WTC11 (cell line): ENCODE measurements around the gene ARHGAP40. TPM values are rescaled to one million over a fixed set of nuclear protein-coding genes. Genes with fewer than 3 reads are reported as not detected.

ENCODE experiments used
- ATAC-seq: fragments of 200-7000 bp; cut with Tn5 transposase; 2 replicates; pipeline ENCODE4 v1.10.0; 2021; ENCODE audit warnings: mild to moderate bottlenecking, moderate library complexity
- CTCF ChIA-PET: fragments of 300-600 bp; sonication (Branson Sonifier 250); formaldehyde crosslinking; loops from one replicate; lab custom pipeline; 2021; ENCODE audit warnings: antibody characterized with exemption; lab: Charles Lee
- POLR2A ChIA-PET: fragments of 350-600 bp; sonication (Branson Sonifier 250); formaldehyde crosslinking; loops from one replicate; lab custom pipeline; 2021; ENCODE audit warnings: antibody characterized with exemption; lab: Charles Lee
- DNase-seq: peaks from one replicate; pipeline ENCODE4 v3.0.0; 2021; ENCODE audit warnings: low spot score
- H3K27ac Mint-ChIP-seq: 2 replicates; pipeline ENCODE4 v1.8.0; 2021; ENCODE audit warnings: mixed read lengths
- H3K27me3 Mint-ChIP-seq: 2 replicates; pipeline ENCODE4 v1.8.0; 2021; ENCODE audit warnings: low read depth, mild to moderate bottlenecking, moderate library complexity, mixed read lengths
- H3K36me3 Mint-ChIP-seq: 2 replicates; pipeline ENCODE4 v1.8.0; 2021; ENCODE audit warnings: mixed read lengths
- H3K4me1 Mint-ChIP-seq: 2 replicates; pipeline ENCODE4 v1.8.0; 2022; ENCODE audit warnings: mixed read lengths
- H3K4me3 Mint-ChIP-seq: 2 replicates; pipeline ENCODE4 v1.8.0; 2021; ENCODE audit warnings: mild to moderate bottlenecking, moderate library complexity, mixed read lengths
- H3K9me3 Mint-ChIP-seq: 2 replicates; pipeline ENCODE4 v1.8.0; 2021; ENCODE audit warnings: mixed read lengths
- AFF4 ChIP-seq: sonication (generic); formaldehyde crosslinking; IDR thresholded peaks from 2 replicates; pipeline ENCODE4 v1.8.1; 2023; ENCODE audit warnings: mild to moderate bottlenecking, missing genetic modification reagents, borderline replicate concordance
- ESRRA ChIP-seq: sonication (generic); formaldehyde crosslinking; IDR thresholded peaks from 2 replicates; pipeline ENCODE4 v1.8.1; 2022; ENCODE audit warnings: mild to moderate bottlenecking, missing genetic modification reagents, borderline replicate concordance
- FOXP4 ChIP-seq: sonication (generic); formaldehyde crosslinking; IDR thresholded peaks from 2 replicates; pipeline ENCODE4 v1.8.0; 2022; ENCODE audit warnings: mild to moderate bottlenecking, missing genetic modification reagents
- GABPB1 ChIP-seq: sonication (generic); formaldehyde crosslinking; IDR thresholded peaks from 2 replicates; pipeline ENCODE4 v1.8.1; 2023; ENCODE audit warnings: mild to moderate bottlenecking, missing genetic modification reagents
- JUN ChIP-seq: sonication (generic); formaldehyde crosslinking; IDR thresholded peaks from 2 replicates; pipeline ENCODE4 v1.8.0; 2023; ENCODE audit warnings: mild to moderate bottlenecking, missing genetic modification reagents
- KAT7 ChIP-seq: sonication (generic); formaldehyde crosslinking; IDR thresholded peaks from 2 replicates; pipeline ENCODE4 v1.8.1; 2023; ENCODE audit warnings: missing genetic modification reagents, mild to moderate bottlenecking, borderline replicate concordance
- MXD4 ChIP-seq: fragments of 250-450 bp; sonication (Bioruptor Pico); IDR thresholded peaks from 2 replicates; pipeline ENCODE4 v1.8.0; 2021; ENCODE audit warnings: mild to moderate bottlenecking, moderate library complexity, borderline replicate concordance
- MYBL2 ChIP-seq: sonication (generic); formaldehyde crosslinking; IDR thresholded peaks from 2 replicates; pipeline ENCODE4 v1.8.1; 2023; ENCODE audit warnings: mild to moderate bottlenecking, moderate library complexity, missing genetic modification reagents
- NFATC4 ChIP-seq: fragments of 250-450 bp; sonication (Bioruptor Pico); IDR thresholded peaks from 2 replicates; pipeline ENCODE4 v1.9.0; 2021; ENCODE audit warnings: mild to moderate bottlenecking
- NFE2L1 ChIP-seq: sonication (generic); formaldehyde crosslinking; IDR thresholded peaks from 2 replicates; pipeline ENCODE4 v1.8.1; 2023; ENCODE audit warnings: missing genetic modification reagents
- NFYB ChIP-seq: sonication (generic); formaldehyde crosslinking; conservative IDR thresholded peaks from 2 replicates; pipeline ENCODE4 v1.8.0; 2022; ENCODE audit warnings: low read depth, missing genetic modification reagents
- TCF7 ChIP-seq: sonication (generic); formaldehyde crosslinking; IDR thresholded peaks from 2 replicates; pipeline ENCODE4 v1.8.0; 2022; ENCODE audit warnings: mild to moderate bottlenecking, low read depth, missing genetic modification reagents, moderate library complexity
- TEAD1 ChIP-seq: sonication (generic); formaldehyde crosslinking; IDR thresholded peaks from 2 replicates; pipeline ENCODE4 v1.8.0; 2022; ENCODE audit warnings: mild to moderate bottlenecking, missing genetic modification reagents
- ZBTB21 ChIP-seq: sonication (generic); formaldehyde crosslinking; IDR thresholded peaks from 2 replicates; pipeline ENCODE4 v1.8.1; 2023; ENCODE audit warnings: mild to moderate bottlenecking, missing genetic modification reagents, borderline replicate concordance
- ZNF121 ChIP-seq: sonication (generic); formaldehyde crosslinking; IDR thresholded peaks from 2 replicates; pipeline ENCODE4 v1.8.0; 2023; ENCODE audit warnings: missing genetic modification reagents
- ZNF219 ChIP-seq: sonication (generic); formaldehyde crosslinking; IDR thresholded peaks from 2 replicates; pipeline ENCODE4 v1.8.0; 2023; ENCODE audit warnings: missing genetic modification reagents, mild to moderate bottlenecking, borderline replicate concordance
- ZNF416 ChIP-seq: fragments of 250-450 bp; sonication (Bioruptor Pico); IDR thresholded peaks from 2 replicates; pipeline ENCODE4 v1.9.0; 2021; ENCODE audit warnings: mild to moderate bottlenecking, inconsistent platforms
- ZNF423 ChIP-seq: fragments of 250-450 bp; sonication (Bioruptor Pico); IDR thresholded peaks from 2 replicates; pipeline ENCODE4 v2.1.2; 2022; ENCODE audit warnings: mild to moderate bottlenecking, moderate library complexity
- total RNA-seq: library from RNA; stranded (reverse); gene quantifications from 3 replicates; pipeline ENCODE4 v1.2.3, GENCODE V29; 2021
- TF ChIP-seq, protein P1 (sequence below): sonication (generic); formaldehyde crosslinking; IDR thresholded peaks from 2 replicates; pipeline ENCODE4 v1.8.1; 2023; ENCODE audit warnings: mild to moderate bottlenecking, moderate library complexity, missing genetic modification reagents
- TF ChIP-seq, protein P2 (sequence below): fragments of 250-450 bp; sonication (Bioruptor Pico); IDR thresholded peaks from 2 replicates; pipeline ENCODE4 v1.9.0; 2021; ENCODE audit warnings: mild to moderate bottlenecking, borderline replicate concordance
- TF ChIP-seq, protein P3 (sequence below): sonication (generic); formaldehyde crosslinking; IDR thresholded peaks from 2 replicates; pipeline ENCODE4 v1.8.0; 2022; ENCODE audit warnings: mild to moderate bottlenecking, missing genetic modification reagents

The ARHGAP40 gene
- total RNA-seq, 1 experiment from 2014 or later = 0.72 TPM

- ChIA-PET POLR2A (no interaction called here), CTCF (interaction anchor here (1.2 to 4.6 kb wide), 5 partner anchors 15 to 51 kb away, joined by 4 to 18 read pairs (median 6); partner anchors contain the start of gene SLC32A1)
- no peak for ATAC-seq
- Mint-ChIP-seq H3K27ac (no peak overlapping the region), H3K27me3 (peaks cover 88% of the 10 kb centered on the region), H3K36me3 (no peaks in the 10 kb centered on the region), H3K4me3 (no peak overlapping the region), H3K9me3 (no peaks in the 10 kb centered on the region), H3K4me1 (no peaks in the 10 kb centered on the region)
- DNase-seq = no peak
- TF ChIP-seq NFYB (CRISPR knock-in tag) (no peak), TEAD1 (no peak), TCF7 (CRISPR knock-in tag) (no peak), AFF4 (CRISPR knock-in tag) (no peak), ZNF219 (no peak), ZNF423 (CRISPR knock-in tag) (no peak), JUN (no peak), MXD4 (CRISPR knock-in tag) (no peak), MYBL2 (CRISPR knock-in tag) (no peak), ZBTB21 (no peak), ZNF416 (CRISPR knock-in tag) (no peak), KAT7 (no peak), ZNF121 (CRISPR knock-in tag) (no peak), NFATC4 (CRISPR knock-in tag) (no peak)
- TF ChIP-seq, protein P1, sequence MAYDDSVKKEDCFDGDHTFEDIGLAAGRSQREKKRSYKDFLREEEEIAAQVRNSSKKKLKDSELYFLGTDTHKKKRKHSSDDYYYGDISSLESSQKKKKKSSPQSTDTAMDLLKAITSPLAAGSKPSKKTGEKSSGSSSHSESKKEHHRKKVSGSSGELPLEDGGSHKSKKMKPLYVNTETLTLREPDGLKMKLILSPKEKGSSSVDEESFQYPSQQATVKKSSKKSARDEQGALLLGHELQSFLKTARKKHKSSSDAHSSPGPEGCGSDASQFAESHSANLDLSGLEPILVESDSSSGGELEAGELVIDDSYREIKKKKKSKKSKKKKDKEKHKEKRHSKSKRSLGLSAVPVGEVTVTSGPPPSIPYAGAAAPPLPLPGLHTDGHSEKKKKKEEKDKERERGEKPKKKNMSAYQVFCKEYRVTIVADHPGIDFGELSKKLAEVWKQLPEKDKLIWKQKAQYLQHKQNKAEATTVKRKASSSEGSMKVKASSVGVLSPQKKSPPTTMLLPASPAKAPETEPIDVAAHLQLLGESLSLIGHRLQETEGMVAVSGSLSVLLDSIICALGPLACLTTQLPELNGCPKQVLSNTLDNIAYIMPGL (CRISPR knock-in tag) = no peak
- TF ChIP-seq, protein P2, sequence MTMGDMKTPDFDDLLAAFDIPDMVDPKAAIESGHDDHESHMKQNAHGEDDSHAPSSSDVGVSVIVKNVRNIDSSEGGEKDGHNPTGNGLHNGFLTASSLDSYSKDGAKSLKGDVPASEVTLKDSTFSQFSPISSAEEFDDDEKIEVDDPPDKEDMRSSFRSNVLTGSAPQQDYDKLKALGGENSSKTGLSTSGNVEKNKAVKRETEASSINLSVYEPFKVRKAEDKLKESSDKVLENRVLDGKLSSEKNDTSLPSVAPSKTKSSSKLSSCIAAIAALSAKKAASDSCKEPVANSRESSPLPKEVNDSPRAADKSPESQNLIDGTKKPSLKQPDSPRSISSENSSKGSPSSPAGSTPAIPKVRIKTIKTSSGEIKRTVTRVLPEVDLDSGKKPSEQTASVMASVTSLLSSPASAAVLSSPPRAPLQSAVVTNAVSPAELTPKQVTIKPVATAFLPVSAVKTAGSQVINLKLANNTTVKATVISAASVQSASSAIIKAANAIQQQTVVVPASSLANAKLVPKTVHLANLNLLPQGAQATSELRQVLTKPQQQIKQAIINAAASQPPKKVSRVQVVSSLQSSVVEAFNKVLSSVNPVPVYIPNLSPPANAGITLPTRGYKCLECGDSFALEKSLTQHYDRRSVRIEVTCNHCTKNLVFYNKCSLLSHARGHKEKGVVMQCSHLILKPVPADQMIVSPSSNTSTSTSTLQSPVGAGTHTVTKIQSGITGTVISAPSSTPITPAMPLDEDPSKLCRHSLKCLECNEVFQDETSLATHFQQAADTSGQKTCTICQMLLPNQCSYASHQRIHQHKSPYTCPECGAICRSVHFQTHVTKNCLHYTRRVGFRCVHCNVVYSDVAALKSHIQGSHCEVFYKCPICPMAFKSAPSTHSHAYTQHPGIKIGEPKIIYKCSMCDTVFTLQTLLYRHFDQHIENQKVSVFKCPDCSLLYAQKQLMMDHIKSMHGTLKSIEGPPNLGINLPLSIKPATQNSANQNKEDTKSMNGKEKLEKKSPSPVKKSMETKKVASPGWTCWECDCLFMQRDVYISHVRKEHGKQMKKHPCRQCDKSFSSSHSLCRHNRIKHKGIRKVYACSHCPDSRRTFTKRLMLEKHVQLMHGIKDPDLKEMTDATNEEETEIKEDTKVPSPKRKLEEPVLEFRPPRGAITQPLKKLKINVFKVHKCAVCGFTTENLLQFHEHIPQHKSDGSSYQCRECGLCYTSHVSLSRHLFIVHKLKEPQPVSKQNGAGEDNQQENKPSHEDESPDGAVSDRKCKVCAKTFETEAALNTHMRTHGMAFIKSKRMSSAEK (CRISPR knock-in tag) = no peak
These were observed 83.7 kb downstream of the ARHGAP40 start for GRCh38 chr20:38685271-38685670.

DNA sequence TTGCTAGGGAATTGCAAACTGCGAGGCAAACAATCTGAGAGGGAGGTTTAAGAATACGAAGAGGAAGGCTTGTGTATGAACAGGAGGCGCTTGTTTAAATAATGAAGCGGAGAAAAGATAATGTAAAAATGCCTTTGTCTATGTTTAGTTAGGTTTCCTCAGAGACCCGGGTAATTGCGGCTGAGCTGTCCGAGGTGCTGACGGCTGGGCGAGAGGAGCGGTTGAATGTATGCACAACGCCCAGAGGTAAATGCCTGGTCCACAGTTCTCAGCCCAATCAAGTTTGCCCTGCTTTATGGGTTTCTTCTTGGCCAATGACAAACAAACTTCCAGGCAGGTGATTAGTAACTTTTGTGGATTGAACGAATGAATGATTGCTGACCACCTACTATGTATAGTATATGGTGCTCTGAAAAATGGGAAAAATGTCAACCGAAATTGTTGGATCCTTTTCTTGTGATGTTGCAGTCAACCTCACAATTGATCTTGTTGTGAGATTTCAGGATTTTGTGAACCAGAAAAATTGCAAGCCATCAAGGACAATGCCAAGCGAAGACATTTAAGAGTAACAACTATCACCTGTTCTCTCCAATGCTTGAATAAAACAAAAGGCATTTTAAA, 84.4 kb downstream of the ARHGAP40 start:
- Mint-ChIP-seq H3K4me1 (no peaks in the 10 kb centered on the region), H3K27me3 (peaks cover 87% of the 10 kb centered on the region), H3K27ac (no peak overlapping the region), H3K36me3 (no peaks in the 10 kb centered on the region), H3K9me3 (no peaks in the 10 kb centered on the region), H3K4me3 (no peak overlapping the region)
- ChIA-PET POLR2A (no interaction called here), CTCF (interaction anchor here (1.2 to 4.6 kb wide), 5 partner anchors 15 to 52 kb away, joined by 4 to 18 read pairs (median 6); partner anchors contain the start of gene SLC32A1)
- DNase-seq (peak; percentile 84), ATAC-seq (peak; percentile 67)
- TF ChIP-seq GABPB1 (CRISPR knock-in tag) (peak; percentile 83), ESRRA (CRISPR knock-in tag) (peak; percentile 68; the same call in 1 of the 2 replicates), TEAD1 (peak; percentile 71; the same call in 1 of the 2 replicates), FOXP4 (CRISPR knock-in tag) (peak; percentile 70; the same call in 1 of the 2 replicates), NFE2L1 (CRISPR knock-in tag) (0 out of 2 replicates have a peak, but pooled peaks have one; percentile 78)
- TF ChIP-seq, protein P3, sequence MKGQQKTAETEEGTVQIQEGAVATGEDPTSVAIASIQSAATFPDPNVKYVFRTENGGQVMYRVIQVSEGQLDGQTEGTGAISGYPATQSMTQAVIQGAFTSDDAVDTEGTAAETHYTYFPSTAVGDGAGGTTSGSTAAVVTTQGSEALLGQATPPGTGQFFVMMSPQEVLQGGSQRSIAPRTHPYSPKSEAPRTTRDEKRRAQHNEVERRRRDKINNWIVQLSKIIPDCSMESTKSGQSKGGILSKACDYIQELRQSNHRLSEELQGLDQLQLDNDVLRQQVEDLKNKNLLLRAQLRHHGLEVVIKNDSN (CRISPR knock-in tag) = peak; percentile 38; the same call in 1 of the 2 replicates
